Measurements from ENCODE around the gene INPP5D. TPM values are rescaled to one million over a fixed set of nuclear protein-coding genes. Genes with fewer than 3 reads are reported as not detected.
"Not testable (repeated sequence)": the region's sequence is repeated elsewhere in the genome, so short reads cannot be mapped to it uniquely, and the experiment has no call there.

The INPP5D gene
- total RNA-seq, 1 donor from 2014 or later, result 18.3 TPM

GRCh38 chr2:233051241-233052149, 8.6 kb upstream of the INPP5D start:
- no peak overlapping the region for H3K4me3 Mint-ChIP-seq
- no peaks in the 10 kb centered on the region for H3K36me3 Mint-ChIP-seq
- DNase-seq (ENCODE audit: extremely low spot score, unreplicated experiment), result no peak
- peaks cover 6% of the 10 kb centered on the region for H3K9me3 Mint-ChIP-seq
- peaks cover 14% of the 10 kb centered on the region for H3K4me1 Mint-ChIP-seq (ENCODE audit: unreplicated experiment)
- TF ChIP-seq CTCF (conservative IDR thresholded peaks at IDR 0.05), result no peak
- H3K27me3 Mint-ChIP-seq, result peaks cover 73% of the 10 kb centered on the region
- H3K27ac Mint-ChIP-seq, result peak overlapping the region; percentile 9

GRCh38 chr2:233052517-233052916, 7.6 kb upstream of the INPP5D start:
- peaks cover 14% of the 10 kb centered on the region for H3K4me1 Mint-ChIP-seq (ENCODE audit: unreplicated experiment)
- H3K9me3 Mint-ChIP-seq; H3K4me3 Mint-ChIP-seq; H3K27ac Mint-ChIP-seq; DNase-seq (ENCODE audit: extremely low spot score, unreplicated experiment); H3K36me3 Mint-ChIP-seq: not testable (repeated sequence)
- peaks cover 68% of the 10 kb centered on the region for H3K27me3 Mint-ChIP-seq

- Mint-ChIP-seq H3K4me1 (ENCODE audit: unreplicated experiment) (peaks cover 9% of the 10 kb centered on the region), H3K4me3 (no peak overlapping the region), H3K27me3 (peaks cover 57% of the 10 kb centered on the region), H3K27ac (no peak overlapping the region), H3K36me3 (no peaks in the 10 kb centered on the region), H3K9me3 (no peaks in the 10 kb centered on the region)
- DNase-seq (ENCODE audit: extremely low spot score, unreplicated experiment), result no peak
- TF ChIP-seq CTCF (conservative IDR thresholded peaks at IDR 0.05), result peak; percentile 98
These were observed 6.0 kb upstream of the INPP5D start for GRCh38 chr2:233053928-233054784.

GRCh38 chr2:233055362-233055761, 4.8 kb upstream of the INPP5D start:
- peaks cover 52% of the 10 kb centered on the region for H3K27me3 Mint-ChIP-seq

GRCh38 chr2:233056961-233057605, 3.1 kb upstream of the INPP5D start:
- Mint-ChIP-seq H3K4me1 (ENCODE audit: unreplicated experiment) (peaks cover 3% of the 10 kb centered on the region), H3K9me3 (no peaks in the 10 kb centered on the region), H3K4me3 (no peak overlapping the region), H3K27ac (no peak overlapping the region), H3K27me3 (peaks cover 35% of the 10 kb centered on the region), H3K36me3 (no peaks in the 10 kb centered on the region)
- no peak for TF ChIP-seq CTCF (conservative IDR thresholded peaks at IDR 0.05)
- DNase-seq (ENCODE audit: extremely low spot score, unreplicated experiment), result no peak

More at GRCh38 chr2:233055362-233055761, 4.8 kb upstream of the INPP5D start:
- Mint-ChIP-seq H3K9me3 (no peaks in the 10 kb centered on the region), H3K36me3 (no peaks in the 10 kb centered on the region), H3K27ac (no peak overlapping the region), H3K4me1 (ENCODE audit: unreplicated experiment) (peaks cover 9% of the 10 kb centered on the region), H3K4me3 (no peak overlapping the region)
- TF ChIP-seq CTCF (conservative IDR thresholded peaks at IDR 0.05), result no peak
- no peak for DNase-seq (ENCODE audit: extremely low spot score, unreplicated experiment)
